ENCODE data around the gene LRRFIP2. TPM values are rescaled to one million over a fixed set of nuclear protein-coding genes. Genes with fewer than 3 reads are reported as not detected.

LRRFIP2 gene
- total and polyA plus RNA-seq, 12 donors = 34.2 to 161 (median 46.2) TPM

GRCh38 chr3:37094636-37095035, 79.7 kb downstream of the LRRFIP2 start:
- Histone ChIP-seq H3K27ac (no peak overlapping the region), H3K4me3 (no peak overlapping the region), H3K9me3 (replicated peaks in 1 of 3) (no peaks in the 10 kb centered on the region), H3K36me3 (replicated peaks in 1 of 2) (no peaks in the 10 kb centered on the region), H3K27me3 (no peaks in the 10 kb centered on the region), H3K4me1 (replicated peaks in 1 of 2) (peaks cover 14 to 25% of the 10 kb centered on the region in 2 donors)
- no peak for DNase-seq
- intact Hi-C loops (cut with DNase I) = no loop called here
- 64 to 74% (median 72%) methylated on average over 3 of the region's 3 CpGs for WGBS, 4 donors
- TF ChIP-seq POLR2A (IDR thresholded peaks at IDR 0.05) = no peak
- TF ChIP-seq, protein P1, sequence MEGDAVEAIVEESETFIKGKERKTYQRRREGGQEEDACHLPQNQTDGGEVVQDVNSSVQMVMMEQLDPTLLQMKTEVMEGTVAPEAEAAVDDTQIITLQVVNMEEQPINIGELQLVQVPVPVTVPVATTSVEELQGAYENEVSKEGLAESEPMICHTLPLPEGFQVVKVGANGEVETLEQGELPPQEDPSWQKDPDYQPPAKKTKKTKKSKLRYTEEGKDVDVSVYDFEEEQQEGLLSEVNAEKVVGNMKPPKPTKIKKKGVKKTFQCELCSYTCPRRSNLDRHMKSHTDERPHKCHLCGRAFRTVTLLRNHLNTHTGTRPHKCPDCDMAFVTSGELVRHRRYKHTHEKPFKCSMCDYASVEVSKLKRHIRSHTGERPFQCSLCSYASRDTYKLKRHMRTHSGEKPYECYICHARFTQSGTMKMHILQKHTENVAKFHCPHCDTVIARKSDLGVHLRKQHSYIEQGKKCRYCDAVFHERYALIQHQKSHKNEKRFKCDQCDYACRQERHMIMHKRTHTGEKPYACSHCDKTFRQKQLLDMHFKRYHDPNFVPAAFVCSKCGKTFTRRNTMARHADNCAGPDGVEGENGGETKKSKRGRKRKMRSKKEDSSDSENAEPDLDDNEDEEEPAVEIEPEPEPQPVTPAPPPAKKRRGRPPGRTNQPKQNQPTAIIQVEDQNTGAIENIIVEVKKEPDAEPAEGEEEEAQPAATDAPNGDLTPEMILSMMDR (IDR thresholded peaks at IDR 0.05) = no peak

- Histone ChIP-seq H3K9me3 (replicated peaks in 1 of 3) (no peaks in the 10 kb centered on the region), H3K36me3 (replicated peaks in 1 of 2) (no peaks in the 10 kb centered on the region), H3K4me3 (no peak overlapping the region), H3K27ac (no peak overlapping the region), H3K4me1 (replicated peaks in 1 of 2) (peaks cover 14 to 25% of the 10 kb centered on the region in 2 donors), H3K27me3 (no peaks in the 10 kb centered on the region)
- TF ChIP-seq POLR2A (IDR thresholded peaks at IDR 0.05) = no peak
- TF ChIP-seq, protein P1 (IDR thresholded peaks at IDR 0.05) = no peak
- no peak for DNase-seq
- intact Hi-C loops (cut with DNase I) = no loop called here
- 89 to 98% (median 91%) methylated on average over 2 of the region's 2 CpGs for WGBS, 4 donors
These were observed 80.9 kb downstream of the LRRFIP2 start for GRCh38 chr3:37093481-37093880.

DNA sequence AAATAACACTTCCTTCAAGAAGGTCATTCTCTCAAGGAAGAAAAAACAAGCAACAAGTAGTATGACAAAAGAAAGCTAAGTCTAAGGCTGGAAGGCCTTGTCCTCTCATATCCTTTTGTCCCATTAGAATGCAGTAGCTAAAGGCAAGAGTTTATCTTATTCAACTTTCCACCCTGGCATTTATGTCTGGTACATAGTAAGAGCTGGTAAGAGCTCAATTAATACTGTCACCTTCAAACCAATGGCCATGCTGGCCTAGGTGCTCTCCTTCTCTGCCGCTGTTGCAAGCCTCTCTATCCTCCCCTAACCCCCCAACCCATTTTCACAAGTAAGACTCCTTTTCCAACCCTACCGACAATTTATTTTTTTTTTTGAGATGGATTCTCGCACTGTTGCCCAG, 81.9 kb downstream of the LRRFIP2 start:
- Histone ChIP-seq H3K9me3 (replicated peaks in 1 of 3) (no peaks in the 10 kb centered on the region), H3K4me3 (no peak overlapping the region), H3K27ac (no peak overlapping the region), H3K27me3 (no peaks in the 10 kb centered on the region), H3K36me3 (replicated peaks in 1 of 2) (no peaks in the 10 kb centered on the region), H3K4me1 (replicated peaks in 1 of 2) (peaks cover 13 to 21% of the 10 kb centered on the region in 2 donors)
- intact Hi-C loops (cut with DNase I) = no loop called here
- no peak for TF ChIP-seq POLR2A (IDR thresholded peaks at IDR 0.05)
- TF ChIP-seq, protein P1 (IDR thresholded peaks at IDR 0.05) = no peak
- 94 to 99% (median 98%) methylated on average over 3 of the region's 3 CpGs for WGBS, 4 donors
- no peak for DNase-seq

DNA sequence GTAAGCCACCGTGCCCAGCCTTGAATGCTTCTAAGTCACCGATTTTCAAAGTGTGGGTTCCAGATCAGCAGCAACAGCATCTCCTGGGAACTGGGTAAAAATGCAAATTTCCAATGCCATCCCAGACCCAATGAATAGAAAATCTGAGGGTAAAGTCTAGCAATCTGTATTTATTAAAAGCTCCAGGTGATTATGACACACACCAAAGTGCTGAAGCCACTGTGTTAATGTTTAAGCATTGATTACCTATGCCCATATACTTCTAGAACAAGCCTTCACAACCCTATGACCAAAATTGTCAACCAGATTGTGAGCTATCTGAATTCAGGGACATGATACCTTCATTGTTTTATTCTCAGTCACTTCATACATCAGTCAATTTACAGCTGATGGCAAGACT, 86.5 kb downstream of the LRRFIP2 start:
- Histone ChIP-seq H3K27me3 (no peaks in the 10 kb centered on the region), H3K9me3 (replicated peaks in 1 of 3) (no peaks in the 10 kb centered on the region), H3K4me3 (no peak overlapping the region), H3K27ac (no peak overlapping the region), H3K4me1 (replicated peaks in 1 of 2) (peaks cover 0 to under 1% of the 10 kb centered on the region in 2 donors), H3K36me3 (replicated peaks in 1 of 2) (no peaks in the 10 kb centered on the region)
- no peak for DNase-seq
- no peak for TF ChIP-seq POLR2A (IDR thresholded peaks at IDR 0.05)
- TF ChIP-seq, protein P1 (IDR thresholded peaks at IDR 0.05) = no peak
- intact Hi-C loops (cut with DNase I) = no loop called here
- WGBS, 4 donors = 83 to 100% (median 95%) methylated on average over 2 of the region's 2 CpGs
